GDM1 (cell line): ENCODE data around the gene P2RX2.
"Not testable (repeated sequence)": the region's sequence is repeated elsewhere in the genome, so short reads cannot be mapped to it uniquely, and the experiment has no call there.

Experiments used
- DNase-seq: peaks from one replicate; lab custom pipeline; 2025; lab: John Stamatoyannopoulos, UW

P2RX2 gene

GRCh38 chr12:132583736-132584135, 34.8 kb upstream of the P2RX2 start:
- DNase-seq, result no peak

GRCh38 chr12:132584429-132584828, 34.1 kb upstream of the P2RX2 start:
- no peak for DNase-seq

- no peak for DNase-seq
Measured at GRCh38 chr12:132585177-132585576, 33.4 kb upstream of the P2RX2 start.

- DNase-seq, result no peak
Measured at GRCh38 chr12:132586929-132587328, 31.6 kb upstream of the P2RX2 start.

DNA sequence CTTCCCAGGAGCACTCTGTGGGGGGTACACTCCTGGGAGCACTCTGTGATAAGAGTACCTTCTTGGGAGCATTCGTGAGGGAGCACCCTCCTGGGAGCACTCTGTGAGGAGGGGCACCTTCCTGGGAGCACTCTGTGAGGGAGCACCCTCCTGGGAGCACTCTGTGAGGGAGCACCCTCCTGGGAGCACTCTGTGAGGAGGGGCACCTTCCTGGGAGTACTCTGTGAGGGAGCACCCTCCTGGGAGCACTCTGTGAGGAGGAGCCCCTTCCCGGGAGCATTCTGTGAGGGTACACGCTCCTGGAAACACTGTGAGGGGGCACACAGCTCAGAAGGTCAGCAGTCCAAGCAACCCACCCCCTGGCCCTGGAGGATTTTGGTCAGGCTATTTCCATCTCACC, 30.8 kb upstream of the P2RX2 start:
- DNase-seq, result no peak

- no peak for DNase-seq
Measured at GRCh38 chr12:132588319-132588718, 30.3 kb upstream of the P2RX2 start.

GRCh38 chr12:132588821-132589669, 29.5 kb upstream of the P2RX2 start:
- DNase-seq, result no peak

- no peak for DNase-seq
Measured at GRCh38 chr12:132591107-132591935, 27.3 kb upstream of the P2RX2 start.

GRCh38 chr12:132592282-132592970, 26.1 kb upstream of the P2RX2 start:
- no peak for DNase-seq

GRCh38 chr12:132593071-132593470, 25.5 kb upstream of the P2RX2 start:
- no peak for DNase-seq

DNA sequence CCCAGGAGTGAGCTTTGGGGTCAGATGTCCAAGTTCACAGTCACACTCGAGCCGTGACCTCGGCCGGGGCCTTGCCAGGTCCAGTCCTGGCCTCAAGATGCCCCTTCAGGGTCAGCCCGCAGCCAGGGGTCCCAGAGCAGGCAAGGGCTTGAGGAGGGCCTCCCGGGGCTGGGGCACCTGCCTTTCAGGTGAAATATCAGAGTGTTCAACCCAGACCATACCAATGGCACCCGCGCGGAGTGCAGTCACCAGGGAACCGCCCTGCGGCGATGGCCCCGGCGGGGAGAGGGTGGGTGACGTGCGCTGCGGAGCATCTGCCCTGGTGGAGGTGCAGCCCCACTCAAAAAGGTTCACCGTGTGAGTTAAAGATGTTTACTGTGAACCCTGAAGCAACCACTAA, 25.1 kb upstream of the P2RX2 start:
- no peak for DNase-seq

DNA sequence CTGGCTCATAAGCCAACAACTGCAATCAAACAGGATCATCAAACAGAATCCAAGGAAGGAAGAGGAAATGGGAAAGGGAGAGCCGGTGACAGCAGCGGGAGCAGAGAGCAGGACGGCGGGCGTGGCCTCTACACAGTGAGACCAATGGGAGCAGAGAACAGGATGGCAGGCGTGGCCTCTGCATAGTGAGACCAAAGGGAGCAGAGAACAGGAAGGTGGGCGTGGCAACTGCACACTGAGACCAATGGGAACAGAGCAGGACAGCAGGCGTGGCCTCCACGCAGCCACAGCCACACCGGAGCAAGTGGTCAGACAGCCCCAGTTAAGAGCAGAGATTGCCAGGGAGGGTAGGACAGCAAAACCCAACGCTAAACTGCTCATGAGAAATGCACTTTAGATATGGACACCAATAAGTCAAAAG, 24.6 kb upstream of the P2RX2 start:
- peak; percentile 59 for DNase-seq

DNA sequence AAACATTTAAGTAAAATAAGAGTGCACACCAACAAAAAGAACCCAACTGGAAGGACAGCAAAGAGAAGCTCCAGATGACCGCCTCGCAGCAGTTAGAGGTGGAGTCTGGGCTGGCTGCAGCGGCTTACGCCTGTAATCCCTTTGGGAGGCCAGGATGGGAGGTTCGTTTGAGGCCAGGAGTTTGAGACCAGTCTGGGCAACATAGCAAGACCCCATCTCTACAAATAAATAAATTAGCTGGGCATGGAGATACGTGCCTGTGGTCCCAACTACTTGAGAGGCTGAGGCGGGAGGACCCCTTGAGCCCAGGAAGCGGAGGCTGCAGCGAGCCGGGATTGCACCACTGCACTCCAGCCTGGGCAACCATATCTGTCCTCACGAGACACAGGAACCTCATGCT, 23.4 kb upstream of the P2RX2 start:
- DNase-seq, result no peak

- no peak for DNase-seq
Measured at GRCh38 chr12:132596016-132596415, 22.6 kb upstream of the P2RX2 start.

- DNase-seq, result peak; percentile 63
Measured at GRCh38 chr12:132597333-132598316, 21.0 kb upstream of the P2RX2 start.

DNA sequence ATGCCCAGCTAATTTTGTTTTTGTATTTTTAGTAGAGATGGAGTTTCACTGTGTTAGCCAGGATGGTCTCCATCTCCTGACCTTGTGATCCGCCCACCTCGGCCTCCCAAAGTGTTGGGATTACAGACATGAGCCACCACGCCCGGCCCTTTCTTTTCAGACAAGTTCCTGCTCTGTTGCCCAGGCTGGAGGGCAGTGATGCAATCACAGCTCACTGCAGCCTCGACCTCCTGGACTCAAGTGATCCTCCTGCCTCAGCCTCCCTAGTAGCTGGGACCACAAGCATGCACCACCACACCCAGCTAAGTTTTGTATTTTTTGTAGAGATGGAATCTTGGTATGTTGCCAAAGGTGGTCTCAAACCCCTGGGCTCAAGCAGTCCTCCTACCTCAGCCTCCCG, 19.1 kb upstream of the P2RX2 start:
- DNase-seq, result not testable (repeated sequence)

DNA sequence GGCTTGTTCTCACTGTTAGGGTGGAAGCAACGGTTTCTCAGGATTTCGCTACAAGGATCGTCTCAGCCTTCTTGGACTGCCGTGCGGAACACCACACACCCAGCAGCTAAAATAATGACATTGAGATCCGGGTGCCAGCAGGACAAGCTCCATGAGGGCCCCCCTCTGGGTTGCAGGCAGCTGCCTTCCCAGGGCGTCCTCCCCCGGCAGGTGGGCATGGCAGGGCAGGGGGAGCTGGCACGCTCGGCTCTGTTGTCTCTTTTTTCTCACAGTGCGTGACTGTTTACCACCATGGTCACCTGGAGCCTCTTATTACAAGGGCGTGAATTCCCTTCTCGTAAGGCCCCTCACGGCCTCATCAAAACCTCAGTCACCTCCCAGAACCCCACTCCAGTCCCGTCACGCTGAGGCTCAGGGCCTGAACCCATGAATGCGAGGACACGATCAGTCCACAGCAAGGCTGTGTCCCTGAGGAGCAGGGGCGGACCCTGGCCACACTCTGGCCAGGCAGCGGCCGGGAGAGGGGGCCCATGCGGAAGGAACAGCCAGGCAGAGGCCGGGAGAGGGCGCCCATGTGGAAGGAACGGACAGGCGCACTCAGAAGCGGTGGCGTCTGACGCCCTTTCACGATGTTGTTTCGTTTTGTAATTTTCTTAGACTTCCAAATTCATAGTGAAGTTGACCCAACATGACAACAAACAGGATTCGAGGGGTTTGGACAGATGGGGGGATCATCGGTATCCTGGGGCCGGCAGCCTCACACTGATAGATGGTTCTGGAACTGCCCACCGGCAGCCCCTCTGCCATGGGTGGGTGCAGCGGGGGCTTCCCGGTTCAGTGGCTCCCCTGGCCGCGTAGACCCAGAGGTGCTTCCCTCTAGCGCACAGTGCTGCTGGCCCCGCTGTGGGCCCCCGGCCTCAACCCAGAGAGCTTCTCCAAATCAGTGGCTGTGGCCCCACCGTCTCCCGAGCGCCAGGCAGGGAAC, 18.2 kb upstream of the P2RX2 start:
- DNase-seq, result no peak

- no peak for DNase-seq
Measured at GRCh38 chr12:132601171-132601883, 17.2 kb upstream of the P2RX2 start.

- DNase-seq, result no peak
Measured at GRCh38 chr12:132602572-132603239, 15.9 kb upstream of the P2RX2 start.
